ENCODE measurements around the gene HNRNPA2B1.

DNA sequence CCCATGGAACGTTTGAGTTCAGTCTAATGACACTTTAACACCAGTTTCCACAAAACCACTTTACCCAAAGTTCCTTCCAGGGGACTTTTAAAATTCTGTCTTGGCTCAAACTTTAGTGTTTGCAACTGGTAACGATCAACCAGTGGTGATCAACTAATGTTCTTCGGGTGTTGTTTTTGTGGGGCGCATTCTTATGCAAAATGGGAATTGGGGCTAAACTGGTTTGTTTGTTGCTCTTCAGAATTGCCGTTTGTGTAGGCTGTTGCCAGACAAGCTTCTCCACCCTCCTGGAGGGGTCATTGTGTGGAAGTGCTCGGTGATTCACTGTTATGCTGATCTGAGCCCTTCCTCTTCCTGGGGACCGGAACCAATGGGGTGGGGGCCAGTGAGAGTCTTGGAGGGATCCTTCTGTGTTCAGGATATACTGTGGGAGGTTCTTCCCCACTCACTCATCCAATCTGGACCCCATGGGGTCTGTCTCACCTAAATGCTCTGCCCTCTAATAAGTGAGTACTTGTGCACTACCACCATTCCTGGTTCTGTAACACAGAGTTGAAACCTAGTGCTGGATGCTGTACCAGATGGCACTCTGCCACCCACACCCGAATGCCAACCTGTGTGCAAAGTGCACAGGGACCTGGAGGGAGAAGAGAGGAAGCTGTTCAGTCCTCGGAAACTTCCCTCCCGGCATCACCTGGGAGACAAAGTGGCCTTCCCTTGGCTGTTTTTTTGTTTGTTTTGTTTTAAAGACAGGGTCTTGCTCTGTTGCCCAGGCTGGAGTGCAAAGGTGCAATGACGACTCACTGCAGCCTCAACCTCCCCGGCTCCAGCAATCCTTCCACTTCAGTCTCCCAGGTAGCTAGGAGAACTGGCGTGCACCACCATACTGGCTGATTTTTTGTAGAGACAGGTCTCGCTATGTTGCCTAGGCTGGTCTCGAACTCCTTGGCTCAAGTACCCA, 46.4 kb downstream of the HNRNPA2B1 start:
- TF ChIP-seq, protein P1, sequence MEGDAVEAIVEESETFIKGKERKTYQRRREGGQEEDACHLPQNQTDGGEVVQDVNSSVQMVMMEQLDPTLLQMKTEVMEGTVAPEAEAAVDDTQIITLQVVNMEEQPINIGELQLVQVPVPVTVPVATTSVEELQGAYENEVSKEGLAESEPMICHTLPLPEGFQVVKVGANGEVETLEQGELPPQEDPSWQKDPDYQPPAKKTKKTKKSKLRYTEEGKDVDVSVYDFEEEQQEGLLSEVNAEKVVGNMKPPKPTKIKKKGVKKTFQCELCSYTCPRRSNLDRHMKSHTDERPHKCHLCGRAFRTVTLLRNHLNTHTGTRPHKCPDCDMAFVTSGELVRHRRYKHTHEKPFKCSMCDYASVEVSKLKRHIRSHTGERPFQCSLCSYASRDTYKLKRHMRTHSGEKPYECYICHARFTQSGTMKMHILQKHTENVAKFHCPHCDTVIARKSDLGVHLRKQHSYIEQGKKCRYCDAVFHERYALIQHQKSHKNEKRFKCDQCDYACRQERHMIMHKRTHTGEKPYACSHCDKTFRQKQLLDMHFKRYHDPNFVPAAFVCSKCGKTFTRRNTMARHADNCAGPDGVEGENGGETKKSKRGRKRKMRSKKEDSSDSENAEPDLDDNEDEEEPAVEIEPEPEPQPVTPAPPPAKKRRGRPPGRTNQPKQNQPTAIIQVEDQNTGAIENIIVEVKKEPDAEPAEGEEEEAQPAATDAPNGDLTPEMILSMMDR (conservative IDR thresholded peaks at IDR 0.05; ENCODE audit: low read length): no peak
- no peak for TF ChIP-seq EZH2phosphoT487 (IDR thresholded peaks at IDR 0.05; ENCODE audit: borderline replicate concordance)
